NCI-H1417 treated with DMSO at 0.1 percent for 48 hours (cell line): ENCODE results near the gene OXA1L.
"Not testable (repeated sequence)": the region's sequence is repeated elsewhere in the genome, so short reads cannot be mapped to it uniquely, and the experiment has no call there.

ENCODE experiments used
- DNase-seq: peaks from one replicate; lab custom pipeline; 2025; lab: John Stamatoyannopoulos, UW

OXA1L gene

DNA sequence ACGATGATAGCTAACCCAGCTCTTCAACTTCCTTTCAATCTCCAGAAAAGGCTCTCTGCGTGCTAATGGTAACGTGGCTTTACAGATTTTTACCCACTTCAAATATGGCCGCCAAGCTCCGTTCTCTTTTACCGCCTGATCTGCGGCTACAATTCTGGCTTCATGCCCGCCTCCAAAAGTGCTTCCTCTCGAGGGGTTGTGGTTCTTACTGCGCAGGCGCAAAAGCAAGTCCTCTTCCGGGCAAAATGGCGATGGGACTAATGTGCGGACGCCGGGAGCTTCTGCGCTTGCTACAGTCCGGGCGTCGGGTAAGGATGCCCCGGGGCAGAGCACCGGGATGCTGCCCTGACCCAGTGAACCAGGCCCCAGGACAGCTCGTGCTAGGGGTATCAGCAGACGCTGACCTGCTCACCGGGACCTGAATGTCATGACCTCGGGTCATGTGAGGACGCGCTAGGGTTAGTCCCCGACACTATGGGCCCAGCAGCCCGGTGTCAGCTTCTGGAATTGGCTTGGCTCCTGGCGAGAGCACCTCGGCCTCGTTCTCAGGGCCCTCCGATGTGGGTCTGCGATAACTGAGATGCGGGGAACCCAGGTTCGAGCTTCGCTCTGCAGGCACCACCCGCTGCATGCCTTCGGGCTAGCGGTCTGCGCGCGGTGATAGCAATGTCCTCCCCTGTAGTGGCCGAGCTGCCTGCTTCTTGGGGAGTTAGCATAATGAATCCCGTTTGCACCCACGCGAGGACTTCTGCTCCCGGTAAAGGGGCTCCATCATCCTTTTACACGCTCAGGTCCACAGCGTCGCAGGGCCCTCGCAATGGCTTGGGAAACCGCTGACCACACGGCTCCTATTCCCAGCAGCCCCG is at the start of gene OXA1L:
Gene OXA1L (plus strand): TSS at position 232 of the 866 bp plus-strand sequence. CDS start 14 bp downstream, at position 246.
- peak; percentile 95 for DNase-seq

DNA sequence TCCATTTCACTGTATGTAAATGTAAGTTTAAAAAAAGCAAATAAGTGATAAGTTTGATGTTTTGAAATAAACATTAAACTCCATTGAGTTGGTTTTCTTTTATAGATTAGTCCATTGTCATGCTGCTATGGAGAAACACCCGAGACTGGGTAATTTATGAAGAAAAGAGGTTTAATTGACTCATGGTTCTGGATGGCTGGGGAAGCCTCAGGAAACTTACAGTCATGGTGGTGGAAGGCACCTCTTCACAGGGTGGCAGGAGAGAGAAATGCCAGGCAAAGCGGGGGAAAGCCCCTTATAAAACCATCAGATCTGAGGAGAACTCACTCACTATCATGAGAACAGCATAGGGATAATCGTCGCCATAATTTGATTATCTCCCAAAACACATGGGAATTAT is 48.4 kb upstream of the OXA1L start:
- no peak for DNase-seq

DNA sequence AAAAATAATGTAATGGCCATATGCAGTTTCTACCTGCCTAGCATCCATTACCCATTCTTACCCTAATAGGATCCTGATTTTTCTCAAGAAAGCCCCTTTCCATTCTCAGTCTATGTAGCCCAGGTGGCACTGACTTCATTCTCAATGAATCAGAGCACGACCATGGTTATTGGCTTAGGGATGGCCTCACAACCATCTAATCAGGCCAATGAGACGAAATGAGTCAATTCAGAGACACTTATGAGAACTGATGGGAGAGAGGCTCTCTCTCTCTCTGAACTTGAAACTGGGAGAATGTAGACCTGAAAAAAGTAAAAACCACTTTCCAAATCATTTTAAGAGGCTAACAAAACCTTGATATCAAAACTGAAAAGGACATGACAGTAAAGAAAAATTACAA is 45.3 kb upstream of the OXA1L start:
- no peak for DNase-seq

DNA sequence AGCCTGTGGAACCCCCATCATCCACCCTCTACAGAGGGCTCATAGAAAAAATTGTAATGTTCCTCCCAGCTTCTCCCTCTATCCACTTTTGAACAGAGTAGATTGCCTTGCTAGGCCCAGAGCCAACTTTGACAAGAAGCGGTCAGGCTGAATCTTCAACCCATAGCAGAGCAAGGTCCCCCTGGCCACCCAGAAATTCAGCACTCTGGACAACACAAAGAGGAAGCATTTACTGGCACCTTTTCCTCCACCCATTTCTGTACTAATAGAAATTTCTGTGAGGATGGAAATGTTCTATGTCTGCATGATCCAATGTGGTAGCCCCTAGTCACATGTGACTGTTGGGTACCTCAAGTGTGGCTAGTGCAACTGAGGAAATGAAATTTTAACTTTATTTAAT is 42.7 kb upstream of the OXA1L start:
- no peak for DNase-seq

DNA sequence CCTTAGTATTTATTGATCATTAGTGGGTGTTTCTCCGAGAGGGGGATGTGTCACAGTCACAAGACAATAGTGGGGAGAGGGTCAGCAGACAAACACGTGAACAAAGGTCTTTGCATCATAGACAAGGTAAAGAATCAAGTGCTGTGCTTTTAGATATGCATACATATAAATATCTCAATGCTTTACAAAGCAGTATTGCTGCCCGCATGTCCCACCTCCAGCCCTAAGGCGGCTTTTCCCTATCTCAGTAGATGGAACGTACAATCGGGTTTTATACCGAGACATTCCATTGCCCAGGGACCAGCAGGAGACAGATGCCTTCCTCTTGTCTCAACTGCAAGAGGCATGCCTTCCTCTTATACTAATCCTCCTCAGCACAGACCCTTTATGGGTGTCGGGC is 41.6 kb upstream of the OXA1L start:
- DNase-seq = not testable (repeated sequence)

DNA sequence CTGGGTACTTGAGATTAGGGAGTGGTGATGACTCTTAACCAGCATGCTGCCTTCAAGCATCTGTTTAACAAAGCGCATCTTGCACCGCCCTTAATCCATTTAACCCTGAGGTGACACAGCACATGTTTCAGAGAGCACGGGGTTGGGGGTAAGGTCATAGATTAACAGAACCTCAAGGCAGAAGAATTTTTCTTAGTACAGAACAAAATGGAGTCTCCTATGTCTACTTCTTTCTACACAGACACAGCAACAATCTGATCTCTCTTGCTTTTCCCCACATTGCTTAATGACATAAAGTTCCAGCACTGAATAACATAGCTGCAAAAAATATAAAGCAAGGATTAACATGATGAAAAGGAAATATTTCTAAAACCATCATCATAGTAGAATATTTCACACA is 41.1 kb upstream of the OXA1L start:
- not testable (repeated sequence) for DNase-seq

DNA sequence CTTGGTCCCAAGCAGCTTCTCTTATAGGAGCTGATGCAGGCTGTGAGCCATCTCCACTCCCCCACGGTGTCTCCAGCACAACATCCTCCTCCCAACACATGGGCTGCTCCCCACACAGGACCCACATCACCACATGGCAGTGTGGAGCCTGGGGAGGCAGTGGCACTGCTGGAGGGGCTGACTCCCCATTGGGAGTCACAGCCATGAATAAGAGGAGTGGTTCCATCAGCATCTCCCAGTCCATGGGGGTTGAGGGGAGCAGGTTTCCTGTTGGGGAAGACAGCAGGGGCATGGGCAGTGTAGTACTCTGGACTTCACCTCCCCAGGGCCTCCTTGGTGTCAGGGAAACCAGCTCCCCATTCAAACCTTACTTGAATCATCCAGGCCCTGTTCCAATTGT is 40.5 kb upstream of the OXA1L start:
- DNase-seq = no peak

DNA sequence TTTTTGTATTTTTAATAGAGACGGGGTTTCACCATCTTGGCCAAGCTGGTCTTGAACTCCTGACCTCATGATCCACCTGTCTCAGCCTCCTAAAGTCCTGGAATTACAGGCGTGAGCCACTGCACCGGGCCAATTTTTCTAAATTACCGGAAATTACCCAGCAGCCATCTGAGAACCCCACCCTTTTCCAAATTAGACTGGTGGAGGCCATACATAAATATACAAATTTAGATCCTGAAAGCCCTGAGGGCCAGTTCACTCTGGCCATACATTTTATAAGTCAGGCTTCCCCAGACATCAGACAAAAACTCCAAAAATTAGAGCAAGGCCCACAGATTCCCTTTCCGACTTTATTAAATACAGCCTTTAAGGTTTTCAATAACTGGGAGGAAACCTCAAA is 34.4 kb upstream of the OXA1L start:
- not testable (repeated sequence) for DNase-seq

DNA sequence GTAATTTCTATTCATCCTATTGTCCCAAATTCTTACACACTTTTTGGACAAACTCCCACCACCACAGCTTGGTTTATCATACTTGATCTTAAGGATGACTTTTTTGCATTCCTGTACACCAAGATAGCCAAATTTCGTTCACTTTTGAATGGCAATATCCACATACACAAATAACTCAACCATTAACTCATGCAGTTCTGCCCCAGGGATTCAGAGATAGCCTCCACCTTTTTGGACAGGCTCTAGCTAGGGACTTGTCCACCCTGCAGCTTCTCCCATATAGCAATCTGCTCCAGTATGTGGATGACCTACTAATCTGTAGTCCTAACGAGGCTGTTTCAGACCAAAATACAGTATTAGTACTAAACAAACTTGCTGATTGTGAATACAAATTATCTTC is 32.7 kb upstream of the OXA1L start:
- no peak for DNase-seq

DNA sequence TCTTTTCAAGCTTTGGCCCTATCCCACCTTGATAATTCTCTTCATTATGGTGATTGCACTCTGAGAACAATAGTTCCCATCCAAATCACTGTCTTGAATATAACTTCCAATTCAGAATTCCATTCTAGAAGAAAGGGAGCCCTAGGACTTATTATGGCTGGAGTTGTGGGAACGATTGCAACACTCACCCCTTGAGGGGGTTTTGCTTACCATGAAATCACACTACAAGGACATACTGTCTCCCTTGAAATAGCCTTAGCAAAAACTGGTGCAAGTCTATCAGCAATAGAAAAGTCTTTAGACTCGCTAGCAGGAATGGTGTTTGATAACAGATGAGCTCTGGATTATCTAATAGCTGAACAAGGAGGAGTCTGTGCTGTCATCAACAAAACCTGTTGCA is 31.4 kb upstream of the OXA1L start:
- DNase-seq = no peak

DNA sequence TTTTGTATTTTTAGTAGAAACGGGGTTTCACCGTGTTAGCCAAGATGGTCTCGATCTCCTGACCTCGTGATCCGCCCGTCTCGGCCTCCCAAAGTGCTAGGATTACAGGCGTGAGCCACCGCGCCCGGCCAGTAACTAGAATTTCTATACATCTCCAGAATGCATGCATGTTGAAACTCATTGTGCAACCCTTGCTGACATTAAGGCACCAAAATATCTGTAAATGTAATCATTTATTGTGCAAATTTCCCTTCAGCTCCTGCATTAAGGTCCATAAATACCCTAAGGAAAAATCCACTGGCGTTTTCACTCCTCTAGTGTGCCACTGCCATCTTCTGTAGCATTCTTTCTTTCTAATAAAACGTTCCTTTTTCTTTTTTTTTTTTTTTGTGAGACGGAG is 30.1 kb upstream of the OXA1L start:
- DNase-seq = not testable (repeated sequence)

DNA sequence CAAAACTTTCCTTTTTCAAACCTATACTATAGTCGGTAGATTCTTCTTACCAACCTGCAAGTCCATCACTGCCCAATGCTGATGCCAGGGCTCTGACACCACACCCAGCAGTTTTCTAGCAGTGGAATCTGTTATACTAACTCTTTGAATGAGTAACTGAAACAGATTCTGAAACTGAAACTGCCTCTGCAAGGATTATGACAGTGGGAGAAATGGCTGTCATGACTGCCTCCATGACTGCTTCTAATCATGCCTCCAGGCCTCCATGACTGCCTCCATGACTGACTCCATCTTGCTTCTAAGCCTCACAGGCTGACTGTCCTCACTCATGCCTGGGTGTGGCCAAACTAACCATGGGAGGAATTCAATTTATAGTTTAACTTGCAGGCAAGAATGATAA is 29.4 kb upstream of the OXA1L start:
- no peak for DNase-seq

DNA sequence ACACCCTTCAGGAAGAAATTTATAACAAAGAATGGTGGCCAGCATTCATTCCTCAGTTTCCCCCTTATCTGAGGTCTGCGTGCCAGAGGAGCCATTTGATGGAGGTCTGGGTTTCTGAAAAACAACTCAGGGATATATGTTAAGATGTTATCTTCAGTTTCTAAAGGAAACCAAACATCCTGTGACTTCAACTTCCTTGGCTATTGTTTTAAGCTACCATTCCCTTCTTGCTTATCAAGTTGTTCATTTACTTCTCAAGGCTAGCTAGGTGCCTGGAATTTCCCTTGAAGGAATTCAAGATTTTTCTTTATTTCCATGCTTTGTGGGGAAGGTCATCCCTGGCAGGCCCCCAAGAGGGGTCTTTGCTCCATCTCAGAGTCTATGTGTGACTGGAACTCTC is 27.1 kb upstream of the OXA1L start:
- DNase-seq = no peak

DNA sequence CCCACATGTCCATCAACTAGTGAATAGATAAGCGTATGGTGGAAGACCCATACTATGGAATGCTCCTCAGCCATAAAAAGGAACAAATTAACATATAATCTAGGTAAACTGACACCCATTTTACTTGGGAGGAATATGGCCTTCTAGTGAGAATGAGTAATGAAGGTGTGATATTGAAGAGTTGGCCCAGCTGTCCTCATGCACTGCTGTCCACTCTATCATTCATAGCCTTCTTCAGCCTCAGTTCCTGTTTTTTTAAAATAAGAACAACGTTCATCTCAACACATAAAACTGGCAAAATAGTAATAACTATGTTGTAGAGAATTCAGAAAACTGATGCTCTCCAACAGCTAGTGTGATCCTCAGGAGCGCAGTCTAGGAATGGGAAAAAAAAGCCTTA is 26.5 kb upstream of the OXA1L start:
- no peak for DNase-seq

DNA sequence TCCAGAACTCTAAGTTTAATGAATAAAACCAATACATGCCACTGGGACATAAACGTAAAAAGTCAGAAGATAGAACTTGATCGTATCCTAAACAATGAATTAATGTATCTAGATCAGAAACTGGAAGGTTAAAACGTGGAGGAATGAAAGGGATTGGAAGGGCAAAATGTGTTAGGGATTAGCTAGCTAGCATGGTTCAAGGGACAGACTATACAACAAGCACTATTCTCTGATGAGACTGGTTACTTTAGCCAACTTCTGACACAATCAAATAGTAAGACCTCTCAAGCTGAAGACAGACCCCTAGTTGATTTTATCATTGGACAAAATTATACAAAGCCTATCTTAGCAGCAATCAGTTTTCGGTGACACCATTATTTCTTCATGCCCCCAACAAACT is 18.7 kb upstream of the OXA1L start:
- DNase-seq = no peak

DNA sequence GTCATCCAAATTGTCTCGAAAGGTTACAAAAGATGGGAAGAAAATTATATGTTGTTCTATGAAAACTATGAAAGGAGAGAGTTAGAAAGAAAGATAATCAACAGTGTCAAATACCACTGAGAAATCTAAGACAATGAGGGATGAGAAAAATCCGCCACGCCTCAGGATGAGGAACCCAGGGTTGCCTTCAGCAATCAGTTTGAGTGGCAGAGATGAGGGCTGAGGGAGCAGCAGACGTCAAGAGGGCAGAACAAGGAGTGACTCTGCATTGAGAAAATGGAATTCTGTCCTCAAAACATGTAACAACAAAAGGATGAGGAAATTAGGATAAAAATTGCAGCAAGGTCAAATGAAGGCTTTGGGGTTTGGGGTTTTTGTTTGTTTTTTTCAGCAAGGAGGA is 18.3 kb upstream of the OXA1L start:
- no peak for DNase-seq

DNA sequence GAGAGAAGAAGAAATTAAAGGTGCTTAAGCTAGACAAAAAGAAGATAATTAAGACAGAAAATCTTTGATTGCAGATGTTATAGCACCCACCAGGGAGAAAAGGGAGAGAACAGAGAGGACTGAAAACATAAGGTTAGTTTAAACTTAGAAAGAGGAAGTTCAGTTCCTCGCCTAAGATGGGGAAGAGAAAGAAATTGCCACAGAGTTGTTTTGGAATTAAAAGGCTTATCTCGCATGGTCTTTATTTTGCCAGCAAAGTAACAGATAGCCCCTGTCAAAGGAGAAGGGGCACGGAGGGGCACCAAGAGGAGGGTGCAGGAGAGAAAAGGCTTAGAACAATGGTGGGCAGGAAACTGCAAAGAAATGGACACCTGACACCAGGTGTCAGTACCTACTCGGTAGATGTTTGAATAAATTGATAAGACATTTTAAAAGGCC is 17.8 kb upstream of the OXA1L start:
- DNase-seq = no peak

DNA sequence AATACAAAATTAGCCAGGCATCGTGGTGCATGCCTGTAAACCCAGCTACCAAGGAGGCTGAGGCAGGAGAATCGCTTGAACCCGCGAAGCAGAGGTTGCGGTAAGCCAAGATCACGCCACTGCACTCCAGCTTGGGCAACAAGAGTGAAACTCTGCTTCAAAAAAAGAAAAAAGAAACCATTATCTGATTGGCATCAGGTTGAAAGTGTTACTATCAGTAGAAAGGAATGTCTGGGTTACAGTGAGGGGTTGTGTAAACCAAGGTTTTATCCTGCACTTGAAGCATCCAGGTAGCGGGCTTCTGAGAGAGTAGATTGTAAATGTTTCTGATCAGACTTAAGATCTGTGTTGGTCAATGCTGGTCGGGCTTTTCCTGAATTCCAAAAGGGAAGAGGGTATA is 14.1 kb upstream of the OXA1L start:
- DNase-seq = no peak

DNA sequence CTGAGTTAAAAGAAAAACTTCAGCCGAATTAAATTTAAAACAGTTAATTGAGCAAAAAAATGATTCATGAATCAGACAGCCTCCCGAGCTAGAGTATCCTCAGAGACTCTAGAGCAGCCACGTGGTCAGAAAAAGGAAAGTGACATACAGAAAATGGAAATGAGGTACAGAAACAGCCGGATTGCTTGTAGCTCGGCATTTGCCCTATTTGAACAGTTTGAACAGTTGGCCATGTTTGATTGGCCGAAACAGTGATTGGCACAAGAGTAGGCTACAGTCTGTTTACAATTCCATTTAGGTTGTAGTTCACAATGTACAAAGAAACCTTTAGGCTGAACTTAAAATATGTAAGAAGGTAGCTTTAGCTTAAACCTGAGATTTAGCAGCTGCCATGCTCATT is 12.9 kb upstream of the OXA1L start:
- no peak for DNase-seq

DNA sequence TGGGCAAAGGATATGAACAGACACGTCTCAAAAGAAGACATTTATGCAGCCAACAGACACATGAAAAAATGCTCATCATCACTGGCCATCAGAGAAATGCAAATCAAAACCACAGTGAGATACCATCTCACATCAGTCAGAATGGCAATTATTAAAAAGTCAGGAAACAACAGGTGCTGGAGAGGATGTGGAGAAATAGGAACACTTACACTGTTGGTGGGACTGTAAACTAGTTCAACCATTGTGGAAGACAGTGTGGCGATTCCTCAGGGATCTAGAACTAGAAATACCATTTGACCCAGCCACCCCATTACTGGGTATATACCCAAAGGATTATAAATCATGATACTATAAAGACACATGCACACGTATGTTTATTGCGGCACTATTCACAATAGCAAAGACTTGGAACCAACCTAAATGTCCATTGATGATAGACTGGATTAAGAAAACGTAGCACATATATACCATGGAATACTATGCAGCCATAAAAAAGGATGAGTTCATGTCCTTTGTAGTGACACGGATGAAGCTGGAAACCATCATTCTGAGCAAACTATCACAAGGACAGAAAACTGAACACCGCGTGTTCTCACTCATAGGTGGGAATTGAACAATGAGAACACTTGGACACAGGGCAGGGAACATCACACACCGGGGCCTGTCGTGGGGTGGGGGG is 8.4 kb upstream of the OXA1L start:
- not testable (repeated sequence) for DNase-seq

DNA sequence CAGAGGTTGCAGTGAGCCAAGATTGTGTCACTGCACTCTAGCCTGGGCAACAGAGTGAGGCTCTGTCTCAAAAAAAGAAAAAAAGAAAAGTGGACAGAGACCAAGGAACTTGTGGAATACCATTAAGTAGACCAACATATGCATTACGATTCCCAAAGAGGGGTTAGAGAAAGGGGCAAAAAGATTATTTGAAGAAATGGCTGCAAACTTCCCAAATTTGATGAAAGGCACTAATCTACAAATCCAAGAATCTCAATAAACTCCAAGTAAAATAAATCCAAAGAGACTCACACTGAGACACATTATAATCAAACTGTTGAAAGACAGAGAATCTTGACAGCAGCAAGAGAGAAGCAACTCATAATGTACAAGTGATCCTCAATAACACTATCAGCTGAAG is 4.8 kb upstream of the OXA1L start:
- DNase-seq = no peak

DNA sequence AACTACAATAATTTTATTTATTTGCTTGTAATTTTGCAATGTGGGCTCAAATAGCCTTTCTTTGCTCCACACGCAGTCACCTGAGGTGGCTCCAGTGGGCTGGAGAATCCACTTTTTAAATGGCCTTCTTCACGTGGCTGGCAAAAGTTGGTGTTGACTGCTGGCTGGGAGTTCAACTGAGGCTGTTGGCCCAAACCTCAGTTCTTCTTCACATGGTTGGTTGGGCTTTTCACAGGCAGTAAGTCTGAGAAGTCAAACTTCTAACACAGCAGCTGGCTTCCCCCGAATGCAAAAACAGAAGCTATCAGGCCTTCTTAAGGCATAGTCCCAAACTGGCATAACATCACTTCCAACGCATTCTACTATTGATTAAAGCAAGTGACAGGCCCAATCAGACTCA is 2.1 kb upstream of the OXA1L start:
- DNase-seq = no peak

DNA sequence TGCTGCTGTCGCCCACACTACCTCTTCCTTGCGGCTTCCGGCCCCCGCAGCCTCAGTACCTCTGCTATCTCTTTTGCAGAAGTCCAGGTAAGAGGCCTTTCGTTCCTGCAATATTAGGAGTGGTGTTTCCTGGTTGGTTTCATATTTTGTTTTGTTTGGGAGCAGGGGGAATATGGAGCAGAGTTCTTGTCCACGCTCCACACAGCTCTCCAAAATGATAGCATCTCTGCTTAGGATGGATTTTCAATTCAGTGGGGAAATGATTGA is 768 bp downstream of the OXA1L start:
- DNase-seq = no peak

DNA sequence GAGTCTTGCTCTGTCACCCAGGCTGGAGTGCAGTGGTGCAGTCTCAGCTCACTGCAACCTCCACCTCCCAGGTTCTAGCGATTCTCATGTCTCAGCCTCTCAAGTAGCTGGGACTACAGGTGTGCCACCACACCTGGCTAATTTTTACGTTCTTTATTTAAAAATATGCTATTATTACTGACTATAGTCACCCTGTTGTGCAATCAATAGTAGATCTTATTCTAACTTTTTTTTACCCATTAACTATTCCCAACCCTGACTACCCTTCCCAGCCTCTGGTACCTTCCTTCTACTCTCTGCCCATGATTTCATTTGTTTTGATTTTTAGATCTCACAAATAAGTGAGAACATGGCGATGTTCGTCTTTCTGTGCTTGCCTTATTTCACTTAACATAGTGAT is 2.5 kb downstream of the OXA1L start:
- DNase-seq = no peak
